SK-N-SH (cell line): ENCODE measurements around the gene SLC37A1. TPM values are rescaled to one million over a fixed set of nuclear protein-coding genes. Genes with fewer than 3 reads are reported as not detected.

Experiments
- CTCF ChIA-PET: fragments of 300-600, 350-600 bp; formaldehyde crosslinking; extraction: SDS; loops from one replicate; lab custom pipeline; 2021; lab: Yijun Ruan, JAX
- POLR2A ChIA-PET: fragments of 350-600 bp; sonication (Branson Sonifier 250); formaldehyde crosslinking; extraction: SDS; loops from one replicate; lab custom pipeline; 2020; ENCODE audit warnings: antibody characterized with exemption, inconsistent platforms; lab: Yijun Ruan, JAX
- DNase-seq: peaks from one replicate; pipeline ENCODE4 v3.0.0; 2012
- H2AFZ ChIP-seq: fragments of 200-600 bp; sonication (generic); 2 replicates; pipeline ENCODE4 v1.8.1; 2016; ENCODE audit warnings: antibody characterized with exemption, mild to moderate bottlenecking, low read depth
- H3F3A ChIP-seq: fragments of 200-600 bp; sonication (generic); replicated peaks from 2 replicates; pipeline ENCODE3; 2016; ENCODE audit warnings: antibody characterized with exemption, mild to moderate bottlenecking; ENCODE audit not compliant: insufficient read depth
- H3K27ac ChIP-seq, 2 experiments: fragments of 200-500 bp in 1 of 2; fragments of 200-600 bp in 1 of 2; sonication (Bioruptor generic) in 1 of 2; sonication (generic), shearing (Covaris generic) in 1 of 2; 2 replicates each; pipeline versions ENCODE4 v1.5.1 to v1.6.1; 2014 to 2016; ENCODE audit warnings: low read depth in 2 of 2, inconsistent platforms in 1 of 2, low read length in 1 of 2, mild to moderate bottlenecking in 1 of 2, mixed read lengths in 1 of 2
- H3K27me3 ChIP-seq: fragments of 200-600 bp; sonication (generic), shearing (Covaris generic); 2 replicates; pipeline ENCODE4 v1.6.1; 2016; ENCODE audit warnings: mixed run types; ENCODE audit not compliant: insufficient read depth
- H3K36me3 ChIP-seq, 2 experiments: fragments of 200-500 bp in 1 of 2; fragments of 200-600 bp in 1 of 2; sonication (Bioruptor generic) in 1 of 2; sonication (generic) in 1 of 2; replicated peaks in 1 of 2; 2 replicates each; pipeline versions ENCODE3 to v1.5.1; 2014 to 2016; ENCODE audit warnings: low read length in 1 of 2, mild to moderate bottlenecking in 1 of 2; ENCODE audit not compliant: insufficient read depth in 2 of 2, control insufficient read depth in 1 of 2
- H3K4me1 ChIP-seq, 2 experiments: fragments of 200-500 bp in 1 of 2; fragments of 200-600 bp in 1 of 2; sonication (Bioruptor generic) in 1 of 2; sonication (generic), shearing (Covaris generic) in 1 of 2; 2 replicates each; pipeline versions ENCODE4 v1.5.1 to v1.6.1; 2014 to 2016; ENCODE audit warnings: low read depth in 1 of 2, low read length in 1 of 2, mixed run types in 1 of 2; ENCODE audit not compliant: insufficient read depth in 2 of 2, control insufficient read depth in 1 of 2
- H3K4me2 ChIP-seq: fragments of 200-600 bp; sonication (generic), shearing (Covaris generic); 2 replicates; pipeline ENCODE4 v1.6.1; 2017; ENCODE audit warnings: mixed run types
- H3K4me3 ChIP-seq, 2 experiments: fragments of 200-500 bp in 1 of 2; fragments of 200-600 bp in 1 of 2; sonication (Bioruptor generic) in 1 of 2; sonication (generic), shearing (Covaris generic) in 1 of 2; 2 replicates each; pipeline versions ENCODE4 v1.5.1 to v1.8.1; 2014 to 2016; ENCODE audit warnings: low read depth in 2 of 2, inconsistent platforms in 1 of 2, low read length in 1 of 2, mild to moderate bottlenecking in 1 of 2, mixed read lengths in 1 of 2, moderate library complexity in 1 of 2
- H3K79me2 ChIP-seq: fragments of 200-600 bp; sonication (generic); 2 replicates; pipeline ENCODE4 v1.8.1; 2017; ENCODE audit warnings: mild to moderate bottlenecking; ENCODE audit not compliant: insufficient read depth
- H3K9ac ChIP-seq: fragments of 200-600 bp; sonication (generic); 2 replicates; pipeline ENCODE4 v1.6.1; 2017; ENCODE audit warnings: mixed run types
- H3K9me2 ChIP-seq: fragments of 200-600 bp; sonication (generic); 2 replicates; pipeline ENCODE4 v1.6.1; 2017; ENCODE audit warnings: mixed run types
- H3K9me3 ChIP-seq: fragments of 200-600 bp; sonication (generic); 2 replicates; pipeline ENCODE4 v1.6.1; 2017; ENCODE audit warnings: mixed run types, mild to moderate bottlenecking, moderate library complexity
- H4K20me1 ChIP-seq: fragments of 200-600 bp; sonication (generic); 2 replicates; pipeline ENCODE4 v1.6.1; 2017; ENCODE audit warnings: mild to moderate bottlenecking, mixed run types; ENCODE audit not compliant: insufficient read depth
- CTCF ChIP-seq: fragments of 200-600 bp; sonication (generic); IDR thresholded peaks from 2 replicates; pipeline ENCODE4 v1.6.1; 2017; ENCODE audit warnings: antibody characterized with exemption, mild to moderate bottlenecking, moderate library complexity
- ELF1 ChIP-seq: IDR thresholded peaks from 2 replicates; pipeline ENCODE4 v1.4.0; 2012
- EP300 ChIP-seq, 2 experiments: IDR thresholded peaks; 2 replicates each; pipeline versions ENCODE4 v1.4.0 to v1.6.1; 2012; ENCODE audit warnings: borderline replicate concordance in 1 of 2, low read depth in 1 of 2, low read length in 1 of 2
- EZH2phosphoT487 ChIP-seq: fragments of 200-600 bp; sonication (generic); IDR thresholded peaks from 2 replicates; pipeline ENCODE4 v1.6.1; 2017; ENCODE audit warnings: low read depth, mixed run types, mild to moderate bottlenecking, antibody characterized with exemption, moderate library complexity, borderline replicate concordance
- FOXJ3 ChIP-seq: sonication (generic); formaldehyde crosslinking; IDR thresholded peaks from 2 replicates; pipeline ENCODE4 v1.5.1; 2020; ENCODE audit warnings: mild to moderate bottlenecking, missing genetic modification reagents
- FOXM1 ChIP-seq: IDR thresholded peaks from 2 replicates; pipeline ENCODE4 v1.4.0; 2012; ENCODE audit warnings: low read depth, mild to moderate bottlenecking
- IRF3 ChIP-seq: fragments of 150-350 bp; IDR thresholded peaks from 2 replicates; pipeline ENCODE4 v1.6.1; 2016; ENCODE audit warnings: mild to moderate bottlenecking, low read depth, low read length
- JUND ChIP-seq: IDR thresholded peaks from 2 replicates; pipeline ENCODE4 v1.4.0; 2012
- MAX ChIP-seq: IDR thresholded peaks from 2 replicates; pipeline ENCODE4 v1.4.0; 2012; ENCODE audit warnings: low read depth
- MXI1 ChIP-seq: IDR thresholded peaks from 2 replicates; pipeline ENCODE4 v1.6.1; 2012; ENCODE audit warnings: mild to moderate bottlenecking, low read depth, low read length, improper control_type of control experiment
- NFIC ChIP-seq: IDR thresholded peaks from 2 replicates; pipeline ENCODE4 v1.4.0; 2012; ENCODE audit warnings: borderline replicate concordance
- NRF1 ChIP-seq: IDR thresholded peaks from 2 replicates; pipeline ENCODE4 v1.6.1; 2012; ENCODE audit warnings: low read depth, mild to moderate bottlenecking, low read length
- POLR2AphosphoS5 ChIP-seq: IDR thresholded peaks from 2 replicates; pipeline ENCODE4 v1.6.1; 2012; ENCODE audit warnings: low read depth, low read length
- RCOR1 ChIP-seq: fragments of 150-350 bp; IDR thresholded peaks from 2 replicates; pipeline ENCODE4 v1.6.1; 2017; ENCODE audit warnings: antibody characterized with exemption, low read length
- REST ChIP-seq: IDR thresholded peaks from 2 replicates; pipeline ENCODE4 v1.6.1; 2012; ENCODE audit warnings: mild to moderate bottlenecking, low read depth, low read length, moderate library complexity
- SIN3A ChIP-seq: IDR thresholded peaks from 2 replicates; pipeline ENCODE4 v1.6.1; 2012; ENCODE audit warnings: low read depth, mild to moderate bottlenecking, low read length, moderate library complexity, borderline replicate concordance
- SMC3 ChIP-seq: IDR thresholded peaks from 2 replicates; pipeline ENCODE4 v1.6.1; 2012; ENCODE audit warnings: low read depth, low read length, improper control_type of control experiment
- TEAD4 ChIP-seq: IDR thresholded peaks from 2 replicates; pipeline ENCODE4 v1.4.0; 2012; ENCODE audit warnings: mild to moderate bottlenecking, borderline replicate concordance; ENCODE audit not compliant: insufficient read depth
- USF2 ChIP-seq: fragments of 150-350 bp; IDR thresholded peaks from 2 replicates; pipeline ENCODE4 v1.6.1; 2017; ENCODE audit warnings: antibody characterized with exemption, low read length, low read depth, borderline replicate concordance
- WGBS: methylation state at CpG from one replicate; pipeline ENCODE4 v1.1.6; 2017; ENCODE audit warnings: low lambda C conversion rate; 5-methylcytosine and 5-hydroxymethylcytosine counted together
- polyA plus RNA-seq, 3 experiments: library from polyadenylated mRNA; depleted of rRNA; stranded (reverse); fragments of >200 nt; gene quantifications; 2 replicates each; pipeline ENCODE4 v1.2.3, GENCODE V29; 2012

Gene SLC37A1
- polyA plus RNA-seq, 1 of the 3 experiments (the other 2 are of a cell fraction) = 2.8 TPM

GRCh38 chr21:42521805-42522204 lies 8.2 kb downstream of the SLC37A1 start:
- Histone ChIP-seq H3K9ac (no peak overlapping the region), H3K79me2 (no peaks in the 10 kb centered on the region), H3K27me3 (no peaks in the 10 kb centered on the region), H3K36me3 (no peaks in the 10 kb centered on the region), H3K4me3 (no peak overlapping the region), H3K9me3 (no peaks in the 10 kb centered on the region), H3F3A (no peaks in the 10 kb centered on the region), H4K20me1 (no peaks in the 10 kb centered on the region), H2AFZ (no peak overlapping the region), H3K4me2 (no peak overlapping the region), H3K9me2 (no peaks in the 10 kb centered on the region), H3K4me1 (no peaks in the 10 kb centered on the region), H3K27ac (no peak overlapping the region)
- POLR2A ChIA-PET = no interaction called here
- no peak for DNase-seq
- CTCF ChIA-PET = interaction anchor here (1.9 kb wide), 1 partner anchor 11 kb away, joined by 6 read pairs; no protein-coding TSS in a partner anchor
- TF ChIP-seq EP300 (IDR thresholded peaks at IDR 0.05; ENCODE audit: borderline replicate concordance in 1 of 2, low read depth in 1 of 2, low read length in 1 of 2) (no peak), MAX (no peak), NRF1 (no peak), JUND (no peak), ELF1 (no peak), IRF3 (no peak), FOXM1 (no peak), EZH2phosphoT487 (no peak), POLR2AphosphoS5 (no peak), REST (no peak), SMC3 (no peak), FOXJ3 (no peak)
- 95% methylated on average over 2 of the region's 6 CpGs for WGBS

GRCh38 chr21:42522271-42522670 lies 8.6 kb downstream of the SLC37A1 start:
- WGBS = 85% methylated on average over 14 of the region's 14 CpGs
- H3K9ac ChIP-seq = no peak overlapping the region
- ChIA-PET CTCF (interaction anchor here (1.2 to 1.9 kb wide), 2 partner anchors 10 kb away, joined by 3 to 6 read pairs; no protein-coding TSS in a partner anchor), POLR2A (no interaction called here)
- no peak for DNase-seq
- H4K20me1 ChIP-seq = no peaks in the 10 kb centered on the region
- H3K27ac ChIP-seq = no peak overlapping the region
- H2AFZ ChIP-seq = no peak overlapping the region
- no peak overlapping the region for H3K4me3 ChIP-seq
- H3K4me2 ChIP-seq = no peak overlapping the region
- no peaks in the 10 kb centered on the region for H3K79me2 ChIP-seq
- no peaks in the 10 kb centered on the region for H3K36me3 ChIP-seq
- H3K9me3 ChIP-seq = no peaks in the 10 kb centered on the region
- H3K9me2 ChIP-seq = no peaks in the 10 kb centered on the region
- H3F3A ChIP-seq = no peaks in the 10 kb centered on the region
- H3K4me1 ChIP-seq = no peaks in the 10 kb centered on the region
- H3K27me3 ChIP-seq = no peaks in the 10 kb centered on the region
- TF ChIP-seq CTCF (no peak), TEAD4 (no peak), RCOR1 (no peak), NRF1 (no peak), SIN3A (no peak), EP300 (IDR thresholded peaks at IDR 0.05; ENCODE audit: borderline replicate concordance in 1 of 2, low read depth in 1 of 2, low read length in 1 of 2) (no peak), USF2 (no peak), MXI1 (no peak), POLR2AphosphoS5 (no peak), NFIC (no peak), JUND (no peak), IRF3 (no peak)
